Fibroblast of the aortic adventitia (primary cell): ENCODE data around the gene HJV. TPM values are rescaled to one million over a fixed set of nuclear protein-coding genes. Genes with fewer than 3 reads are reported as not detected.

Experiments used
- DNase-seq: peaks from one replicate; pipeline ENCODE4 v3.0.0-alpha.2; 2010; ENCODE audit warnings: low read depth
- H3K4me3 ChIP-seq: 2 replicates; pipeline ENCODE4 v1.5.1; 2011; ENCODE audit warnings: low read depth, mild to moderate bottlenecking, control low read depth, low read length, moderate library complexity
- total RNA-seq: library from RNA; depleted of rRNA; stranded (reverse); fragments of >200 nt; gene quantifications from 2 replicates; pipeline ENCODE4 v1.2.3, GENCODE V29; 2012; ENCODE audit warnings: low replicate concordance
- TF ChIP-seq, protein P1 (sequence below): IDR thresholded peaks from 2 replicates; pipeline ENCODE4 v1.5.1; 2011; ENCODE audit warnings: mild to moderate bottlenecking, low read length, control low read depth, inconsistent platforms; ENCODE audit not compliant: insufficient read depth

The HJV gene
- total RNA-seq, 1 donor: not detected

GRCh38 chr1:146016891-146017290 lies 4.6 kb downstream of the HJV start:
- DNase-seq: peak; percentile 53
- no peak overlapping the region for H3K4me3 ChIP-seq
- TF ChIP-seq, protein P1, sequence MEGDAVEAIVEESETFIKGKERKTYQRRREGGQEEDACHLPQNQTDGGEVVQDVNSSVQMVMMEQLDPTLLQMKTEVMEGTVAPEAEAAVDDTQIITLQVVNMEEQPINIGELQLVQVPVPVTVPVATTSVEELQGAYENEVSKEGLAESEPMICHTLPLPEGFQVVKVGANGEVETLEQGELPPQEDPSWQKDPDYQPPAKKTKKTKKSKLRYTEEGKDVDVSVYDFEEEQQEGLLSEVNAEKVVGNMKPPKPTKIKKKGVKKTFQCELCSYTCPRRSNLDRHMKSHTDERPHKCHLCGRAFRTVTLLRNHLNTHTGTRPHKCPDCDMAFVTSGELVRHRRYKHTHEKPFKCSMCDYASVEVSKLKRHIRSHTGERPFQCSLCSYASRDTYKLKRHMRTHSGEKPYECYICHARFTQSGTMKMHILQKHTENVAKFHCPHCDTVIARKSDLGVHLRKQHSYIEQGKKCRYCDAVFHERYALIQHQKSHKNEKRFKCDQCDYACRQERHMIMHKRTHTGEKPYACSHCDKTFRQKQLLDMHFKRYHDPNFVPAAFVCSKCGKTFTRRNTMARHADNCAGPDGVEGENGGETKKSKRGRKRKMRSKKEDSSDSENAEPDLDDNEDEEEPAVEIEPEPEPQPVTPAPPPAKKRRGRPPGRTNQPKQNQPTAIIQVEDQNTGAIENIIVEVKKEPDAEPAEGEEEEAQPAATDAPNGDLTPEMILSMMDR: no peak

DNA sequence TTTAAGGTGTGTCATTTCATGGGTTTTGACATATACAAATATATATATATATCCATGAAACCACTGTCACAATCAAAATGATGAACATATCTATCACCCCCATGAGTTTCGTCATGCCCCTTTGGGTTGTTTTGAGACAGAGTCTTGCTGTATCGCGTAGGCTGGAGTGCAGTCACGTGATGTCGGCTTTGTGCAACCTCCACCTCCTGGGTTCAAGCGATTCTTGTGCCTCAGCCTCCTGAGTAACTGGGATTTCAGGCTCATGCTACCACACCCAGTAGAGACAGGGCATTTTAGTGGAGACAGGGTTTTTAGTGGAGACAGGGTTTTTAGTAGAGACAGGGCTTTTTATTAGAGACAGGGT lies 8.0 kb downstream of the HJV start:
- TF ChIP-seq, protein P1: no peak
- H3K4me3 ChIP-seq: no peak overlapping the region
- no peak for DNase-seq

GRCh38 chr1:146012703-146013558 lies 8.6 kb downstream of the HJV start:
- peak; percentile 89 for DNase-seq
- TF ChIP-seq, protein P1: peak; percentile 66
- no peak overlapping the region for H3K4me3 ChIP-seq

DNA sequence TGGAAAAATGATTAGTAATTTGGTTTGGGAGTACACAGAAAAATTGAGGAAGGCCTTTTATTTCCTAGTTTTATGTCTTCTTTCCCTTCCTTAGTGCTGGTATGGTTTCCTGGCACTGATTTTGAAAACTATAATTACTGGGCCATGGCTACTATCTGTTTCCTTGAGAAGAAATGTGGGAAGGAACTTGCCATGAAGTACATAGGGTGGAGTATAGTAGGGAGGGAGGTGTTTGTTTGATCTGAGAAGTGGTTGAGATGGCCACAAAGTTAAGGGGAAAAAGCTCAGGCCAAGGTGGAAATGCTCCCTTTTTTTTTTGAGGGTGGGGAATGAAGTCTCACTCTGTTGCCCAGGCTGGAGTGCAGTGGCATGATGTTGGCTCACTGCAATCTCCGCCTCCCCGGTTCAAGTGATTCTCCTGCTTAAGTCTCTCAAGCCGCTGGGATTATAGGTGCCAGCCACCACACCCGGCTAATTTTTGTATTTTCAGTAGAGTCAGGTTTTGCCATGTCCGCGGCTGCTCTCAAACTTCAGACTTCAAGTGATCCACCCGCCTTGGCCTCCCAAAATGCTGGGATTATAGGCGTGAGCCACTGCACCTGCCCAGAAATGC lies 11.3 kb downstream of the HJV start:
- no peak overlapping the region for H3K4me3 ChIP-seq
- DNase-seq: no peak
- TF ChIP-seq, protein P1: no peak

DNA sequence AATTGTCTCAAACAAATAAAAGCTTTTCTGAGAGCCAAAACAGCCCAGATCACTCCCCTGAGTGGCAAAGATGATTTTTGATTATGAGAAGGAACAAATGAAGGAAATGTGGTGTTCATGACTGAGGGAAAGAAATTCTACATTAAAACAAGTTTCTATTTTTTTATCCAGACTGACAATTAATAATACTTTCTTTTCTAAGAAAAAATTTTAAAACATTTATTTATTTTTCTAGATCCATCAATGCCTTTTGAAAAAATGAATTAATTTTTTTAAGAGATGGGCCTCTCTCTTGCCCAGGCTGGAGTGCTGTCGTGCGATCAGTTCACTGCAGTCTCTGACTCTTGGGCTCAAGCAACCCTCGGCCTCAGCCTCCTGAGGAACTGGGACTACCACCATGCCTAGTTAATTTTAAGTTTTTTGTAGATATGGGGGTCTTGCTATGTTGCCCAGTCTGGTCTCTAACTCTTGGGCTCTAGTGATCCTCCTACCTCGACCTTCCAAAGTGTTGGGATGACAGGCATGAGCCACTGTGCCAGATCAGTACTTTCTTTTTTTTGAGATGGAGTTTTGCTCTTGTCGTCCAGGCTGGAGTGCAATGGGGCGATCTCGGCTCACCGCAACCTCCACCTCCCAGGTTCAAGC lies 13.9 kb downstream of the HJV start:
- TF ChIP-seq, protein P1: no peak
- DNase-seq: no peak
- H3K4me3 ChIP-seq: no peak overlapping the region

DNA sequence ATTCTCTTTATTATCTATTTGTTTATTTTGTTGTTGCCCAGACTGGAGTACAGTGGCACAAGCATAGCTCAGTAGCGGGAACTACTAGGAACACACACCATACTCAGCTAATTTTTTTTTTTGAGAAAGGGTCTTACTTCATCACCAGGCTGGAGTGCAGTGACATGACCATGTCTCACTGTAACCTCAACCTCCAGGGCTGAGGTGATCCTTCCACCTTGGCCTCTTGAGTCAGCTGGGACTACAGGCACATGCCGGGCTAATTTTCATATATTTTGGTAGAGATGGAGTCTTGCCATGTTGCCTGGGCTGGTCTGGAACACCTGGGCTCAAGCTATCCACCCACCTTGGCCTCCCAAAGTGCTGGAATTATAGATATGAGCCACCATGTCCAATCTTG lies 19.8 kb downstream of the HJV start:
- TF ChIP-seq, protein P1: no peak
- no peak overlapping the region for H3K4me3 ChIP-seq
- no peak for DNase-seq
